ENCODE measurements around the gene ACSL1.

- TF ChIP-seq POLR2AphosphoS5 (IDR thresholded peaks at IDR 0.05; ENCODE audit: low read depth) (no peak), EZH2 (IDR thresholded peaks at IDR 0.05; ENCODE audit: low read depth, unreplicated experiment) (no peak), ETS1 (IDR thresholded peaks at IDR 0.05) (no peak), CREB1 (CRISPR knock-in tag; IDR thresholded peaks at IDR 0.05; ENCODE audit: low read depth) (no peak), EZH2phosphoT487 (IDR thresholded peaks at IDR 0.05; ENCODE audit: unreplicated experiment) (no peak), ZNF114 (CRISPR knock-in tag; IDR thresholded peaks at IDR 0.05) (no peak), JUNB (IDR thresholded peaks at IDR 0.05; ENCODE audit: unreplicated experiment) (no peak), ZNF331 (CRISPR knock-in tag; IDR thresholded peaks at IDR 0.05; ENCODE audit: low read depth) (no peak), NANOG (IDR thresholded peaks at IDR 0.05; ENCODE audit: borderline replicate concordance) (no peak)
- TF ChIP-seq, protein P1, sequence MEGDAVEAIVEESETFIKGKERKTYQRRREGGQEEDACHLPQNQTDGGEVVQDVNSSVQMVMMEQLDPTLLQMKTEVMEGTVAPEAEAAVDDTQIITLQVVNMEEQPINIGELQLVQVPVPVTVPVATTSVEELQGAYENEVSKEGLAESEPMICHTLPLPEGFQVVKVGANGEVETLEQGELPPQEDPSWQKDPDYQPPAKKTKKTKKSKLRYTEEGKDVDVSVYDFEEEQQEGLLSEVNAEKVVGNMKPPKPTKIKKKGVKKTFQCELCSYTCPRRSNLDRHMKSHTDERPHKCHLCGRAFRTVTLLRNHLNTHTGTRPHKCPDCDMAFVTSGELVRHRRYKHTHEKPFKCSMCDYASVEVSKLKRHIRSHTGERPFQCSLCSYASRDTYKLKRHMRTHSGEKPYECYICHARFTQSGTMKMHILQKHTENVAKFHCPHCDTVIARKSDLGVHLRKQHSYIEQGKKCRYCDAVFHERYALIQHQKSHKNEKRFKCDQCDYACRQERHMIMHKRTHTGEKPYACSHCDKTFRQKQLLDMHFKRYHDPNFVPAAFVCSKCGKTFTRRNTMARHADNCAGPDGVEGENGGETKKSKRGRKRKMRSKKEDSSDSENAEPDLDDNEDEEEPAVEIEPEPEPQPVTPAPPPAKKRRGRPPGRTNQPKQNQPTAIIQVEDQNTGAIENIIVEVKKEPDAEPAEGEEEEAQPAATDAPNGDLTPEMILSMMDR (conservative IDR thresholded peaks at IDR 0.05; ENCODE audit: low read depth in 2 of 2) = no peak
- TF ChIP-seq, protein P2, sequence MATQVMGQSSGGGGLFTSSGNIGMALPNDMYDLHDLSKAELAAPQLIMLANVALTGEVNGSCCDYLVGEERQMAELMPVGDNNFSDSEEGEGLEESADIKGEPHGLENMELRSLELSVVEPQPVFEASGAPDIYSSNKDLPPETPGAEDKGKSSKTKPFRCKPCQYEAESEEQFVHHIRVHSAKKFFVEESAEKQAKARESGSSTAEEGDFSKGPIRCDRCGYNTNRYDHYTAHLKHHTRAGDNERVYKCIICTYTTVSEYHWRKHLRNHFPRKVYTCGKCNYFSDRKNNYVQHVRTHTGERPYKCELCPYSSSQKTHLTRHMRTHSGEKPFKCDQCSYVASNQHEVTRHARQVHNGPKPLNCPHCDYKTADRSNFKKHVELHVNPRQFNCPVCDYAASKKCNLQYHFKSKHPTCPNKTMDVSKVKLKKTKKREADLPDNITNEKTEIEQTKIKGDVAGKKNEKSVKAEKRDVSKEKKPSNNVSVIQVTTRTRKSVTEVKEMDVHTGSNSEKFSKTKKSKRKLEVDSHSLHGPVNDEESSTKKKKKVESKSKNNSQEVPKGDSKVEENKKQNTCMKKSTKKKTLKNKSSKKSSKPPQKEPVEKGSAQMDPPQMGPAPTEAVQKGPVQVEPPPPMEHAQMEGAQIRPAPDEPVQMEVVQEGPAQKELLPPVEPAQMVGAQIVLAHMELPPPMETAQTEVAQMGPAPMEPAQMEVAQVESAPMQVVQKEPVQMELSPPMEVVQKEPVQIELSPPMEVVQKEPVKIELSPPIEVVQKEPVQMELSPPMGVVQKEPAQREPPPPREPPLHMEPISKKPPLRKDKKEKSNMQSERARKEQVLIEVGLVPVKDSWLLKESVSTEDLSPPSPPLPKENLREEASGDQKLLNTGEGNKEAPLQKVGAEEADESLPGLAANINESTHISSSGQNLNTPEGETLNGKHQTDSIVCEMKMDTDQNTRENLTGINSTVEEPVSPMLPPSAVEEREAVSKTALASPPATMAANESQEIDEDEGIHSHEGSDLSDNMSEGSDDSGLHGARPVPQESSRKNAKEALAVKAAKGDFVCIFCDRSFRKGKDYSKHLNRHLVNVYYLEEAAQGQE (IDR thresholded peaks at IDR 0.05; ENCODE audit: unreplicated experiment) = no peak
These were observed 5.4 kb upstream of the ACSL1 start for GRCh38 chr4:184831153-184831552.

Data from GM23338 (cell line).